ENCODE data around the gene SLC4A11. TPM values are rescaled to one million over a fixed set of nuclear protein-coding genes. Genes with fewer than 3 reads are reported as not detected.
"Not testable (repeated sequence)": the region's sequence is repeated elsewhere in the genome, so short reads cannot be mapped to it uniquely, and the experiment has no call there.

Gene SLC4A11
- total RNA-seq, 2 donors from 2014 or later: 3.8 to 12.4 TPM

DNA sequence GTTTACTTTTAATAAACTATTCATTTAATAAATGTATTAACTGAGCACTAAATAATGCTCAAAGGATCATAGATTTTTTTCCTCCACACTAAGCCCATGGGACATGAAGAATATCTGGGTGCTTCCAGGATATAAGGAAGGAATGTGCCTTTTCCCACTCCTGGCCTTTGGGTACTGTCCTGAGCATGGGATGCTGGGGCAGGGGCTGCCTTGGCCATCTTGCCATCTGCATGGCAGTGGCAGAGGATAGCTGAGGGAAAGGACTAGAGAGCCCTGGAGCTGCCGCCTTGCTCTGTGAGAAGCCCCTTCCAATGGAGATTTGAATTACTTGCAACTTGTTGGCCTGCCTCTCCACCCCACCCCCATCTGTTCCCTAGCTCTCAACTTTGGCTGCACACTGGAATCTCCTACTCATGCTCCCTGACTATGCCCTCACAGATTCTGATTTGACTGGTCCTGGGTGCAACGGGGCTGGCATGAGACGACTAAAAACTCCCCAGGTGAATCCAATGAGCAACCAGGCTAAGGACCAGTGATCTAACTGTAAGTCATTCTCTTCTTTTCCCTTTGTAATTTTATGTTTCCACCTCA, 50.1 kb downstream of the SLC4A11 start:
- Histone ChIP-seq H3K4me1 (ENCODE audit: control insufficient read depth, insufficient read depth, low read length) (no peaks in the 10 kb centered on the region), H3K27ac (ENCODE audit: low read depth, low read length) (no peak overlapping the region), H3K36me3 (ENCODE audit: control insufficient read depth, insufficient read depth, low read length) (peaks cover 48% of the 10 kb centered on the region), H3K9ac (ENCODE audit: extremely low read depth, low read length, poor library complexity, severe bottlenecking) (no peak overlapping the region), H3K9me3 (ENCODE audit: control insufficient read depth, low read length) (no peaks in the 10 kb centered on the region), H3K27me3 (ENCODE audit: control insufficient read depth, insufficient read depth, low read length, poor library complexity, severe bottlenecking) (no peaks in the 10 kb centered on the region), H3K4me3 (ENCODE audit: low read length) (no peak overlapping the region)
- Mint-ChIP-seq H3K9me3 (no peaks in the 10 kb centered on the region), H3K4me1 (peaks cover 4% of the 10 kb centered on the region), H3K36me3 (ENCODE audit: low read depth) (peaks cover 35% of the 10 kb centered on the region), H3K27ac (no peak overlapping the region), H3K27me3 (ENCODE audit: insufficient read depth) (no peaks in the 10 kb centered on the region), H3K4me3 (no peak overlapping the region)
- TF ChIP-seq, protein P1, sequence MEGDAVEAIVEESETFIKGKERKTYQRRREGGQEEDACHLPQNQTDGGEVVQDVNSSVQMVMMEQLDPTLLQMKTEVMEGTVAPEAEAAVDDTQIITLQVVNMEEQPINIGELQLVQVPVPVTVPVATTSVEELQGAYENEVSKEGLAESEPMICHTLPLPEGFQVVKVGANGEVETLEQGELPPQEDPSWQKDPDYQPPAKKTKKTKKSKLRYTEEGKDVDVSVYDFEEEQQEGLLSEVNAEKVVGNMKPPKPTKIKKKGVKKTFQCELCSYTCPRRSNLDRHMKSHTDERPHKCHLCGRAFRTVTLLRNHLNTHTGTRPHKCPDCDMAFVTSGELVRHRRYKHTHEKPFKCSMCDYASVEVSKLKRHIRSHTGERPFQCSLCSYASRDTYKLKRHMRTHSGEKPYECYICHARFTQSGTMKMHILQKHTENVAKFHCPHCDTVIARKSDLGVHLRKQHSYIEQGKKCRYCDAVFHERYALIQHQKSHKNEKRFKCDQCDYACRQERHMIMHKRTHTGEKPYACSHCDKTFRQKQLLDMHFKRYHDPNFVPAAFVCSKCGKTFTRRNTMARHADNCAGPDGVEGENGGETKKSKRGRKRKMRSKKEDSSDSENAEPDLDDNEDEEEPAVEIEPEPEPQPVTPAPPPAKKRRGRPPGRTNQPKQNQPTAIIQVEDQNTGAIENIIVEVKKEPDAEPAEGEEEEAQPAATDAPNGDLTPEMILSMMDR (conservative IDR thresholded peaks at IDR 0.05): no peak
- DNase-seq: no peak
- 94 to 100% methylated on average over 1 to 3 of the region's 3 CpGs for WGBS, 2 experiments (ENCODE audit: insufficient coverage in 1 of 2, insufficient read length in 1 of 2)

DNA sequence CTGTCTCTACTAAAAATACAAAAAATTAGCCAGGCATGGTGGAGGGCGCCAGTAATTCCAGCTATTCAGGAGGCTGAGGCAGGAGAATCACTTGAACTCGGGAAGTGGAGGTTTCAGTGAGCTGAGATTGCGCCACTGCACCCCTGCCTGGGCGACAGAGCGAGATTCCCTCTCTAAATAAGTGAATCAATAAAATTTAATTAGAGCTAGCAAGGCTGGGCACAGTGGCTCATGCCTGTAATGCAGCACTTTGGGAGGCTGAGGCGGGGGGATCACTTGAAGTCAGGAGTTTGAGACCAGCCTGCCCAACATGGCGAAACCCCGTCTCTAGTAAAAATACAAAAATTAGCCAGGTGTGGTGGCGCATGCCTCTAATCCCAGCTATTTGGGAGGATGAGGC, 51.1 kb downstream of the SLC4A11 start:
- H3K27me3 ChIP-seq (ENCODE audit: control insufficient read depth, insufficient read depth, low read length, poor library complexity, severe bottlenecking); H3K27ac Mint-ChIP-seq; H3K27me3 Mint-ChIP-seq (ENCODE audit: insufficient read depth); H3K27ac ChIP-seq (ENCODE audit: low read depth, low read length); DNase-seq; H3K4me1 ChIP-seq (ENCODE audit: control insufficient read depth, insufficient read depth, low read length); H3K9me3 Mint-ChIP-seq; H3K9me3 ChIP-seq (ENCODE audit: control insufficient read depth, low read length); H3K4me3 Mint-ChIP-seq; H3K4me1 Mint-ChIP-seq; H3K4me3 ChIP-seq (ENCODE audit: low read length); H3K9ac ChIP-seq (ENCODE audit: extremely low read depth, low read length, poor library complexity, severe bottlenecking): not testable (repeated sequence)
- H3K36me3 Mint-ChIP-seq (ENCODE audit: low read depth): peaks cover 32% of the 10 kb centered on the region
- peaks cover 40% of the 10 kb centered on the region for H3K36me3 ChIP-seq (ENCODE audit: control insufficient read depth, insufficient read depth, low read length)
- WGBS, 2 experiments (ENCODE audit: insufficient coverage in 1 of 2, insufficient read length in 1 of 2): 92 to 94% methylated on average over 9 of the region's 9 CpGs

DNA sequence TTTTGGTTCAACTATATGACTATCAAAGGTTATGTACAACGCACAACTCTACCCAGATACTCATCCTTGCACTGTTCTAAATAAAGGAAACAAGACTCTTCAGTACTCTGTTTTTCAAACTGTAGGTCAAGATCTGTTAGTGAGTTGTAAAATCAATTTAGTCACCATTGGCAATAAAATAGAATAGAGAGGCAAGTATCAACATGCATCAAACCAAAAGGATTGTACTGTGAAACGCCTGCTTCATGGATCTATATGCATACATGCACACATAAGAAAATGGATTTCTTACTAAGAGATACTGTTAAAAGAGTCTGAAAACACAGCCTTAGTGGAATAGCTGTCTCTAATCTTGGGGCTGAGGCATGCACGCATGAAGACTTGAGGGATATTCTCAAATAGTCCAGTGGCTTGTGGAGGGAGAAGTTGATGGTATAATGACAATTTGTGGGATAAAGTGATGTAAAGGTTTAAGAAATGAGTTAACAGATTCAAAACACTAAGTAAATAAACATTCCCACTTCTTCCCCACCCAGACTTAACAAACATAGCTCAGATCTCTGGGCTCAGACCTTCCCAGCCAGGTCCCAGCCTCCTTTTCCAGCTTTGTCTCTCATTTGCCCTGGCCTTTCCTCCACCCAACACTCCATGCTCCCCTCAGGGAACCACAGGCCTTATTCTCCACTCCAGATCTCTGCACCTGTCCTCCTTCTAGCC, 54.9 kb downstream of the SLC4A11 start:
- no peaks in the 10 kb centered on the region for H3K27me3 Mint-ChIP-seq (ENCODE audit: insufficient read depth)
- 88 to 94% methylated on average over 1 to 3 of the region's 3 CpGs for WGBS, 2 experiments (ENCODE audit: insufficient coverage in 1 of 2, insufficient read length in 1 of 2)

DNA sequence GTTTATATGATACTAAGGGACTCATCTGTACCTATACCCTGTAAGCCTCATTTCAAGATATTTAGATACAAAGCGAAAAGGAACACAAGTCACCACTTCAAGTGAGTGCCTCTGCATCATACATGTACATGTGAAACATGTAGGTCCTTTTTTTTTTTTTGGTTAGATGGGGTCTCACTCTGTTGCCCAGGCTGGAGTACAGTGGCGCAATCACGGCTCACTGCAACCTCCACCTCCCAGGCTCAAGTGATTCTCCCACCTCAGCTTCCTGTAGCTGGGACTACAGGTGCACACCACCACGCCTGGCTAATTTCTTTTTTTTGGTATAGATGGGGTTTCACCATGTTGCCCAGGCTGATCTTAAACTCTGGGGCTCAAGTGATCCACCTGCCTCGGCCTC, 56.6 kb downstream of the SLC4A11 start:
- H3K27me3 Mint-ChIP-seq (ENCODE audit: insufficient read depth); DNase-seq; H3K9ac ChIP-seq (ENCODE audit: extremely low read depth, low read length, poor library complexity, severe bottlenecking); H3K36me3 ChIP-seq (ENCODE audit: control insufficient read depth, insufficient read depth, low read length); H3K4me1 ChIP-seq (ENCODE audit: control insufficient read depth, insufficient read depth, low read length); H3K27me3 ChIP-seq (ENCODE audit: control insufficient read depth, insufficient read depth, low read length, poor library complexity, severe bottlenecking); H3K9me3 ChIP-seq (ENCODE audit: control insufficient read depth, low read length); H3K27ac Mint-ChIP-seq; H3K36me3 Mint-ChIP-seq (ENCODE audit: low read depth); H3K4me3 Mint-ChIP-seq; H3K9me3 Mint-ChIP-seq; H3K27ac ChIP-seq (ENCODE audit: low read depth, low read length); H3K4me1 Mint-ChIP-seq; H3K4me3 ChIP-seq (ENCODE audit: low read length): not testable (repeated sequence)
- WGBS, 2 experiments (ENCODE audit: insufficient coverage in 1 of 2, insufficient read length in 1 of 2): 90 to 98% methylated on average over 5 of the region's 5 CpGs

More for the DNA sequence above, 54.9 kb downstream of the SLC4A11 start:
- Mint-ChIP-seq H3K4me3 (no peak overlapping the region), H3K27ac (no peak overlapping the region), H3K36me3 (ENCODE audit: low read depth) (peaks cover 8% of the 10 kb centered on the region), H3K9me3 (no peaks in the 10 kb centered on the region), H3K4me1 (peaks cover under 1% of the 10 kb centered on the region)
- Histone ChIP-seq H3K27me3 (ENCODE audit: control insufficient read depth, insufficient read depth, low read length, poor library complexity, severe bottlenecking) (no peaks in the 10 kb centered on the region), H3K4me1 (ENCODE audit: control insufficient read depth, insufficient read depth, low read length) (no peaks in the 10 kb centered on the region), H3K36me3 (ENCODE audit: control insufficient read depth, insufficient read depth, low read length) (peaks cover 3% of the 10 kb centered on the region), H3K9ac (ENCODE audit: extremely low read depth, low read length, poor library complexity, severe bottlenecking) (no peak overlapping the region), H3K9me3 (ENCODE audit: control insufficient read depth, low read length) (no peaks in the 10 kb centered on the region), H3K27ac (ENCODE audit: low read depth, low read length) (no peak overlapping the region), H3K4me3 (ENCODE audit: low read length) (no peak overlapping the region)
- no peak for DNase-seq
- TF ChIP-seq, protein P1 (conservative IDR thresholded peaks at IDR 0.05): no peak

Data from endodermal cell (in vitro differentiated cells).